Activated CD4-positive, CD25-positive, alpha-beta regulatory T cell treated with anti-CD3 and anti-CD28 coated beads, Interleukin-2, amount 50 U/mL, for 16 hours (primary cell): ENCODE results near the gene FIGNL2.

Experiments used
- DNase-seq: peaks from one replicate; pipeline ENCODE4 v3.0.0-alpha.2; 2020; ENCODE audit warnings: low read depth, low spot score

The FIGNL2 gene

GRCh38 chr12:51855586-51856428 lies 7.3 kb upstream of the FIGNL2 start:
- no peak for DNase-seq

DNA sequence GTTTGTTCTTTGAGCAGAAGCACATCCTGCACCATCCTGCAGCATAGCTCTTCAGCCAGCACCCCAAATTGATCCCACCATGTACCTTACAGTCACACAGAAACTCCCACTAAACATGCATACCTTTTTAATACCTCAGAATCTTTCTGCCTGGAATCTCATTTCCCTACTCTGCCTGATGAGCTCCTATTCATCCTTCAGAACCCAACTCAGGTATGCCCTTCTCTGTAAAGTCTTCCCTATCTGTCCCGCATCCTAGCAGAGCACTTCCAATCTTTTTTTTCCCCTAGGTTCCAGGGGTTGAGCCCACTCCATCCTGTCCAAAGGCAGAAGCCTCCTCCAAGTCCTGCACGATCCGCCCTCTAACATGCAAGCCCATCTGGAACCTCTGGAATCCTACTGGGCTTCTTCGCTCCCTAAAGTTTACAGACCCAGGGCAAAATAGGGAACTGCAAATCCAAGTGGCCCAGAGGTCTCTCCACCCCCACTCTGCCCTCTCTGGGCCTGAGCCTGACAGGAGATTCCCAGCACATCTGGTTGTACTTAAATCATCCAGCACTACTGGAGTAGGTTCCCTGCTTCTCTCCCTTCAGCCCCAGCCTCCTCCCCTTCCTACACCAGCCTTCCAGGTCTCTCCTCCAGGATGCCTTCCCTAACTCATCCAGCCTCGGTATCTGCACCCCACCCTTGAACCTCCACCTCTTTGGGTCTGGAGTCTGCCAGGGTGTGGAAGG lies 4.1 kb upstream of the FIGNL2 start:
- no peak for DNase-seq

- no peak for DNase-seq
Measured at GRCh38 chr12:51851413-51852124, 3.1 kb upstream of the FIGNL2 start.

- no peak for DNase-seq
Measured at GRCh38 chr12:51850965-51851299, 2.4 kb upstream of the FIGNL2 start.

DNA sequence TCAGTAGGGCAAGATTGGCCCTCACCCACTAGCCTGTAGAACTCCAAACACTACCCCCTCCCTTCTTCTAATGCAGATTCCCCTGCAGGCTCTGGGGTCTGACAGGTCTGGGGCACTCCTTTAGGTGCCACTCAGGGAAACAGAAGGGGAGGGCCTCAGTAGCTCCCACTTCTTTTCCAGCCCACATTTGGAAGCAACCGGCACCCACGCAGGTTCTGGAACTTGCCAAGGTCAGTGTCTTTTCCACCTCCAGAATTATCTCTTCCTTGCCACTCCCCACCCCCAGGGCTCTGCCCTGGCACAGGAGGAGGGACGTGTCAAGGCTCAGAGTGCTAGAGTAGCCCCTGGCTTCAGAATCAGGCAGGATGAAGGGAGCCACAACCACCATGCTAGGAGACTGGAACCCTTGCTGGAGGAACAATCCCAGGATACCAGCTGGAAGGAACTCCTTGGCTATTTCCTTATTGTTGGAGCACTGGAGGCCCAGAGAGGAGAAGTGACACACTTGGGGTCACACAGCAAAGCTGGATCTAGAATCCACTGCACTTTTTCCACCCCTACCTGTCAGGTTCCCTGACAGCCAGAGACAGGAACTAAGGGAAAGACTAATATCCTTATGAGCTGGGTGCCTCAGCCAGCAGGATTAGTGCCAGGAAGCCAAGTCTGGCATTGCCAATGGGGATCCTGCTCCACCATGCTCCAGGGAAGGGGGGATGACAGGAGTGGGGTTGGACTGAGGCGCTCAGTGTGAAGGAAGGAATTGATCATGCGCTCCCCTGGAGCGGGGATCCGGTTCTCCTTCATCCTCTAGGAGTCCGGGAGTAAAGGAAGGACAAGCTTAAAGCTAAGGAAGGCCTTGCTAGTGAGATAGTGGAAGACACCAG lies 1.8 kb upstream of the FIGNL2 start:
- no peak for DNase-seq

- DNase-seq = no peak
Measured at GRCh38 chr12:51848841-51849735, 570 bp upstream of the FIGNL2 start.

GRCh38 chr12:51847643-51848325 lies 734 bp downstream of the FIGNL2 start:
- DNase-seq = no peak

DNA sequence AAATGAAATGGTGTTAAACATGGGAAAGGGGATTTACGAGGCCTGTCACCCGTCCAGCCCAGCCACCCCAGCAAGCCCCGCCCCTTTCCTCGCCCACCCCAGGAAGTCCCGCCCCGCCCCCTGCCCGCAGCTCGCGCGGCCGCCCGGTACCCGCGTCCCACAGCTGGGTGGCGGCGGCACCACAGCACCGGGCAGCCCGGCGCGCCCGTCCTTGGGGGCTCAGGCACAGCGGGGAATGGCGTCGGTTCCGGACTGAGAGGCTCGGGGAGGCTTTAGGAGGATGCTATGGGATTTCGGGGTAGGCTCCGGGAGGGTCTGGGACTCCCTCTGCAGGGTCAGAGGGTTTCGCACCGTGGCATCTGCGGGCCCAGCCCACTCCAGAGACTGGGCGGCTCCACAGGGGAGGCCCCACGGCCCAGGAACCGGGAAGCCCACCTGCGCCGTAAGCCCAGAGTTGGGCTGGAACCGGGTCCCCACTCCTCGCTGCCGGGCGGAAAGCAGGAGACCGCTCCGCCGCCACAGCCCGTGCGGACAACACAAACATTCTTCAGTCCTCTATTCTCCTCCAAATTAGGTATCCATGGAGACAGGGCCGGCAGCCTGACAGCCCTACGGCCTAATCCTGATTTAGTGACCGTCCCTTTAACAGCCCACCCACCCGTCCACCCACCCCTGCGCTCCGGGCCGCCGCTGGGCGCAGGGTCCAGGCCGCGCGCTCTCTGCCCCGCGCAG lies 1.4 kb downstream of the FIGNL2 start:
- DNase-seq = no peak

- no peak for DNase-seq
Measured at GRCh38 chr12:51846271-51846691, 2.2 kb downstream of the FIGNL2 start.

DNA sequence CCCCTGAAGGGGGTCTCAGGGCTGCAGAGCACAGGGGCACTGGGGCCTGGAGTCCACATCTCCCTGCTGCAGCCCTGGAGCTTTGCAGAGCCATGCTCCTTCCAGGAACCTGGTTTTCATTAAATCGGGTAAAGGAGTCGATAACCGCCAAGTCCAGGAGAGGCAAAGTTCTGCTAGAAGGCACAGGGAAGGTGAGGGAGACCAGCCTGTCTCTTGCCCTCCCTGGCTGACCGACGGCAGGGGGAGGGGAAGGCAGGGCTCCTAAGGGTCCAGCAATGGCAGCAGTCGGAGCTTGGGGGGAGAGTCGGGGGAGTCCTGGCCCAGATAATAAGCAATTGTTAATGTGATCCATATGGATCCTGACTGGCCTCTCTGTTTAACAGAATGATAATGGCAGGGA lies 3.0 kb downstream of the FIGNL2 start:
- DNase-seq = no peak

GRCh38 chr12:51844854-51845253 lies 3.7 kb downstream of the FIGNL2 start:
- no peak for DNase-seq

- DNase-seq = no peak
Measured at GRCh38 chr12:51841727-51842126, 6.8 kb downstream of the FIGNL2 start.

GRCh38 chr12:51840966-51841365 lies 7.6 kb downstream of the FIGNL2 start:
- no peak for DNase-seq

GRCh38 chr12:51839310-51839947 lies 9.1 kb downstream of the FIGNL2 start:
- DNase-seq = no peak

DNA sequence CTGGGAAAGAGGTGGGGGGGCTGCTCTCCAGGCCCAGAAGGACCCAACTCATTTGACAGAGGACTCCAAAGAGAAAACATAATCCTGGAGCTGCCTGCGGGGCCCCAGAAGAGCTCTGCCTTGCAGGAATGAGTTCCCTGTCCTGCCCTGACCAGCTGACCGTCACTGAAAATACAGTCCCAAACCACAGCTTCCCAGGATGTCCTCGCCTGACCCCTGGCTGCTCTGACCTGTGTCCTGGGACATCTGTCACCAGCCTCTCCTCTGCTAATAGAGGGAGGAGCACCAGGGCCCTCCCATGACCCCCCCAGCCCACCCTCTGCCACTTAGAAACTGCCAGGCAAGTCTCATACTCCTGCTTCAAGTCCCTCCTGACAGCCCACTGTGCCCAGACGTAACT lies 9.8 kb downstream of the FIGNL2 start:
- no peak for DNase-seq

DNA sequence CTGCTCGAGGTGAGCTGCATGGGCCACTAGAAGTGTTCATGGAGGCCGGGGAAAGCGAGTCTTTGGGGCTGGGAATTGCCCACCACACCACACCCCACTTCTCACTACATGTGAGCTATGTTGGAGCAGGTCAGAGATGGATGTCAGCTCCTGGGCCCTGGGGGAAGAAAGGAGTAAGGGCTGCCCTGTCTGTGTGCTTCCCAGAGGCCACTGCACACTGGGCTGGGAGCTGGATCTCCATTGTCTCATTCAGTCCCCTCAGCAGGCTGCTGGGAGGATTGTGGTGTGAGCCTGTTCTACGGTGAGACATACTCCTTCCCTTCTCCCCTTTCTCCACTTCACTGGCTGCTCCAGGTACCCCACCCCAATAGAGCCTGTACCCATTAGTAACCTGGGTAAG lies 10.5 kb downstream of the FIGNL2 start:
- DNase-seq = no peak

DNA sequence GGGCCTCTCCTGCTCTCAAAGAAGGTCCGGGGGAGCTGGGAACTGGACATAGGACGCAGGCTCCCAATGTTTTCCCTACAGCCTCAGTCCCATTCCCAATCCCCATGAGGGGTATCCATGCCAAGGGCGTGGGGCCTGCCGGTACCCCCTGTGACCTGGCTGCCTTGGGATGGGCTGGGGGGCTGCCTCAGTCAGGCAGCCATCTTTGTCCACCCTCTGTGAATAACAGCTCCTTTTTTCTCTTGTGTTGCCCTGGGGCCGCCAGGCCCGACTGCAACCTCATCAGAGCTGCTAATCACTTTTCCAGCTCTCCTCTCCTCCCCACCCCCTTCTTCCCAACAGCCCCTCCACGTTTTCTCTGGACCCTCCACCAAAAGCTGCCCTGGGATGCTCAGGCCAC lies 11.2 kb downstream of the FIGNL2 start:
- no peak for DNase-seq

DNA sequence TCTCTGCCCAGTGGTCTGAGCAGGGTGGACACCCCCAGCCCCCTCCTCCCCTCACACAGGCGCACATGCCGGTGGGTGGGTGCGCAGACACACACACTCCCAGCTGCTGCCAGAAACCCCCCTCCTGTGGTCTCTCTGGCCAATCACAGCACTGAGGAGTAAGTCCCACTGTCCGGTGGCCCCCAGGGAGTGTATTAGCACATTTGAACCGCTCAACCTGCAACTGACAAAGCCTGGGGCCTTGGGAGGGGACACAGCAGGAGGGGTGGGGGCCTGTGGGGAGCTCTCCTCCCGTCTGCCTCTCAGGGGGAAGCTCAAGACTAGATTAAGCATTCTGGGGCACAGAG lies 11.7 kb downstream of the FIGNL2 start:
- no peak for DNase-seq
